GM19193 (cell line): ENCODE results near the gene GET4.

ENCODE experiments used
- POLR2A ChIP-seq: IDR thresholded peaks from 4 replicates; pipeline ENCODE4 v1.6.1; 2011; ENCODE audit not compliant: insufficient read depth, insufficient read length; ENCODE audit errors: extremely low read depth

The GET4 gene

DNA sequence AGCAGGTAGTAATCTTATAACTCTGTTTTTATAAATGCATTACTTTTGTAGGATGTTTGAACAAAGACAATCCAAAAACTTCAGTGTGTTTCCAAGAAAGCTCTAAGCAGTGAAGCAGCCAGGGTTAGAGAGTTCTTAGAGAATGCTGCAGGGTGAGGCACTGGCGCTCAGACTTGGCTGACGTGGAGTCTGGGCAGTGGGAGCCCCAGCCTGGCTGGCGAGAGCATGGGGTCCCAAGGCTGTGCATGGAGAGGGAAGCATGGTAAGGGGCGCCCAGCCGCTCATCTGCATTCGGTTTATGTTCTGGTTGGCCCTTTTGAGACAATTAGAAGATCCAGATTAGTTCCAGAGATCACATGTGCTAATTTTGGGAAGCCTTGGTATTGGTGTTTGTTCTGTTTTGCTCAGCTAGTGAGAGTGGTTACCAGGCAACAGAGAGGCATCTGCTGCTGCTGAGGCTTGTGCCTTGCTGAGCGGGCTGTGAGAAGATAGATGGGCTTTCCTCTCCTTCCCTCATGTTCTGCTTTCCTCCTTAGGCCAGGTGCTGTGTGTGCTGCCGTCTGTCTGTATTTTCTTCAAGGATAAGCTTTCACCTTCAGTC is 33.8 kb upstream of the GET4 start:
- TF ChIP-seq POLR2A, result no peak

DNA sequence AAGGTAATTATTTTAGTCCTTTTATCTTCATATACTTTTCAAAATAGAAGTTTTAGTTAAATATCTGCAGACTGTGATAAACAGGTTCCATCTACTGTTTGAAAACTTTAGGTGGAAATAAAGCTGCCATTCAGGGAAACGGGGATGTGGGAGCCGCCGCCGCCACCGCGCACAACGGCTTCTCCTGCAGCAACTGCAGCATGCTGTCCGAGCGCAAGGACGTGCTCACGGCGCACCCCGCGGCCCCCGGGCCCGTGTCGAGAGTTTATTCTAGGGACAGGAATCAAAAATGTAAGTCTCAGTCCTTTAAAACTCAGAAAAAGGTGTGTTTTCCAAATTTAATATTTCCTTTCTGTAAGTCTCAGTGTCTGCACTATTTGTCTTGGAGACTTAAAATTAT is 33.1 kb upstream of the GET4 start:
- no peak for TF ChIP-seq POLR2A

DNA sequence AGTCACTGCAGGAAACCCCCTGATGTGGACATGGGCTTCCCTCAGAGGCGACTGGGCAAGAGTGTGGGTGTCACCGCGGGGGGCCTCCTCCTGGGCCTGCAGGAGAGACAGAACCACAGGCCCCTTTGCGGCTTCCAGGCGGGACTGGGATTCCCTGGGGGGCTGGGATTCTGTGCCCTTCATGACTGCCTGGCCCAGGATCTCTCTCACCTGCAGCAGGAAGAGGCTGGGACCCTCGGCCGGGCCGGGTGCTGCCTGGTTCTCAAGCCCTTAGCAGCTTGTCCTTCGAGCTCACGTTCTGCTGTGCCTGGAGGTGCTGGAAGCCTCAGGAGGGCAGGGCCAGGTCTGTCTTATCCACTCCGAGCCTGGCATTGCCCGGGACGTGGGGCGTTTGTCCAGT is 32.3 kb upstream of the GET4 start:
- no peak for TF ChIP-seq POLR2A

DNA sequence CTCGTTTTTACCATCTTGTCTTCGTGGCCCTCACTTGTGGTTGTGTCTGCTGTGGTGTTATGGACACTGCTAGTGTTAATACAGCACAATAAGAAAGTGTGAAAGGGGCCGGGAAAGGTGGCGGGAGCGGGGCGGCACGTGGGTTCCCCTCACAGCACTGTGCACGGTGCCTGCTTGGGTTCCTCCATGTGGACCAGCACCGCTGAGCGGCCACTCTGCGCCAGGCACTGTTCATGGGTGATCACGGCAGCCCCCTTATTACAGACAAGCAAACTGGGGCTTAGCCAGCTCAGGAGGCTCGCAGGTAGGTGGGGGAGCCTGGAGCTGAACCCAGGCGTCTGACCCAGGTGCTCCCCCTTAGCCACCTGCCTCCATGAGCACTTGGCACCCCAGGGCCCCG is 31.8 kb upstream of the GET4 start:
- no peak for TF ChIP-seq POLR2A

DNA sequence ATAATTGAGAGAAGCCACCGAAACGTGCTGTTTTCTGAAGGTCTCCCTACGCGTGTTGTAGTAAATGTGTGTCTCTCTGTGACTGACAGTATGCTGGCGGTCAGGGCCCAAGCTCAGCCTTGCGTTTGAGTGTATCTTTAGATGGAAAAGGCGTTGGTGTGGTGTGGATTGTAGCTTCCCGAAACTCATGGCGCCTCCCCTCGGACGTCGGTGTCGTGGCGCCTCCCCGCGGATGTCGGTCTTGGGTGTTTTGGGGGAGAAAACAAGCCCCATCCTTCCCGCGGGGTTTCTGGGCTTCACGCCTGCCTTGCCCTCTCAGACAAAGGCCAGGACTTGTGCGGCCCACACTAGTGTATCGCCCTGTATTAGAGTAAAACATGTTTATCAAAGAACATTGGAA is 31.3 kb upstream of the GET4 start:
- TF ChIP-seq POLR2A, result no peak

DNA sequence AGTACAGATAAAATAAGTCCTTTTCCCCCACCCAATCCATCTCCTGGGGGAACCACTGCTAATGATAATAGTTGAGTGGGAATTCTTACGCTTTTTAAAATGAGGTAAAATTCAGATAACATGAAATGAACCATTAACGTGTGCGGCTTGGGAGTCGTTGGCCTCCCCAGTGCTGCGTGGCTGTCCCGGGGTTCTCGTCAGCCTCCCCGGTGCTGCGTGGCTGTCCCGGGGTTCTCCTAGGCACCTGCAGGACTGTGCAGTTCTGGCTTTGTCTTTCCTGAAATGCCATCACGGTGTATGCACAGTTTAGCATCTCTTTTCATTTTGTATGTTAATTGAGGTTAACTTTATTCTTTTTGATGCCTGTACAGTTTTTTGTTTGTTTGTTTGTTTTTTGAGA is 30.6 kb upstream of the GET4 start:
- no peak for TF ChIP-seq POLR2A

- no peak for TF ChIP-seq POLR2A
Measured at GRCh38 chr7:849145-849544, 27.2 kb upstream of the GET4 start.

- no peak for TF ChIP-seq POLR2A
Measured at GRCh38 chr7:849781-850180, 26.6 kb upstream of the GET4 start.

- no peak for TF ChIP-seq POLR2A
Measured at GRCh38 chr7:851204-851603, 25.1 kb upstream of the GET4 start.

DNA sequence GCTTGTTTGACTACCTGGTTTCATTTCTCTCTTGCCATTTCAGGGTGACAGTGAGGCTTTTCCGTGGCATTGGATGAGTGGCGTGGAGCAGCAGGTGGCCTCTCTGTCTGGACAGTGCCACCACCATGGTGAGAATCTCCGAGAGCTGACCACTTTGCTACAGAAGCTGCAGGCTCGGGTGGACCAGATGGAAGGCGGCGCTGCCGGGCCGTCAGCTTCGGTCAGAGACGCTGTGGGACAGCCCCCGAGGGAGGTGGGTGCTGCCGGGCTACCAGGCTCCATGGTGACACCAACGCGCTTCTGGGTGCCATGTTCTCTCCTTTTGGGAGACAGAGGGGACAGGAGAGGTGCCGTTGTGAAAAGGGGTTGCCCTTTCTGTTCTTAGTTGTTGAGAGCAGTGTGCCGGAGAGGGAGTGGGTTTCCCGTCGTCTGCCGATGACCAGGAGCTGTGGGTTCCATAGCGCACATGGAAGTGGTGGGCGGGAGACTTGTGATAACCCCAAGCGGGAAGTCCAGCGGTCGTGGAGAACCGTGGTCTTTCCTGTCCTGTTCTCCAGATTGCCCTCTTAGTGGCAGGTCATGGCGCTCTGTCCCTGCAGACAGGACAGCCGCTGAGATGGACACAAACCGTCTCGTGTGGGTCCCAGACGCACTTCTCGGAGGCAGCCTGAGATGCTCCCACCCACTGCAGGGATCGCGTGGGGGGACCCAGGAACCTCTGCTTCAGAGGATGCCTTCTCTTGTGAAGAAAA is 22.8 kb upstream of the GET4 start:
- TF ChIP-seq POLR2A, result no peak

- TF ChIP-seq POLR2A, result no peak
Measured at GRCh38 chr7:854118-854775, 22.1 kb upstream of the GET4 start.

GRCh38 chr7:855686-856369 is 20.5 kb upstream of the GET4 start:
- TF ChIP-seq POLR2A, result no peak

GRCh38 chr7:856444-857095 is 19.8 kb upstream of the GET4 start:
- no peak for TF ChIP-seq POLR2A

- no peak for TF ChIP-seq POLR2A
Measured at GRCh38 chr7:857661-858060, 18.7 kb upstream of the GET4 start.
